ENCODE results near the gene MRPL23.

DNA sequence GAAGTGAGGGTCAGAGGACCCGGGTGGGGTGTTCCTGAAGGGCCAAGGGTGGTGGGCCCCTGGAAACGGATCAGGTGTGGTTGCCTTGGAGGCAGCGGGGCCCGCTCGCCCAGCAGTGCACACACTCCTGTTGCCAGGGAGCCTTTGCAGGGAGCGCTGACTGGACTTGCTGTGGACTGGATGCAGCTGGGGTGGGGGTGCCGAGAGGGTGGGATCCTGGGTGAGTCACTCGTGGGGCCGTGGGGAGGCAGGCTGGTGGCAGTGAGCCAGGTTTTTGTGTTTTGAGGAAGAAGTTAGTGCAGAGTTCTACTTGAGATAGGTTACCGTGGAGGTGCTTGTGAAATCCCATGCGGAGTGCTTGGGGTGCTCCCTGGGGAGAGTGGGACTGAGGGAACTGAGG lies 1.3 kb downstream of the MRPL23 start:
- TF ChIP-seq, protein P1, sequence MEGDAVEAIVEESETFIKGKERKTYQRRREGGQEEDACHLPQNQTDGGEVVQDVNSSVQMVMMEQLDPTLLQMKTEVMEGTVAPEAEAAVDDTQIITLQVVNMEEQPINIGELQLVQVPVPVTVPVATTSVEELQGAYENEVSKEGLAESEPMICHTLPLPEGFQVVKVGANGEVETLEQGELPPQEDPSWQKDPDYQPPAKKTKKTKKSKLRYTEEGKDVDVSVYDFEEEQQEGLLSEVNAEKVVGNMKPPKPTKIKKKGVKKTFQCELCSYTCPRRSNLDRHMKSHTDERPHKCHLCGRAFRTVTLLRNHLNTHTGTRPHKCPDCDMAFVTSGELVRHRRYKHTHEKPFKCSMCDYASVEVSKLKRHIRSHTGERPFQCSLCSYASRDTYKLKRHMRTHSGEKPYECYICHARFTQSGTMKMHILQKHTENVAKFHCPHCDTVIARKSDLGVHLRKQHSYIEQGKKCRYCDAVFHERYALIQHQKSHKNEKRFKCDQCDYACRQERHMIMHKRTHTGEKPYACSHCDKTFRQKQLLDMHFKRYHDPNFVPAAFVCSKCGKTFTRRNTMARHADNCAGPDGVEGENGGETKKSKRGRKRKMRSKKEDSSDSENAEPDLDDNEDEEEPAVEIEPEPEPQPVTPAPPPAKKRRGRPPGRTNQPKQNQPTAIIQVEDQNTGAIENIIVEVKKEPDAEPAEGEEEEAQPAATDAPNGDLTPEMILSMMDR (IDR thresholded peaks at IDR 0.05), result no peak
- TF ChIP-seq POLR2A (IDR thresholded peaks at IDR 0.05), result no peak

Data from body of pancreas (tissue), 4 donors.